ENCODE results near the gene SERF2.
"Not testable (repeated sequence)": the region's sequence is repeated elsewhere in the genome, so short reads cannot be mapped to it uniquely, and the experiment has no call there.

The SERF2 gene

DNA sequence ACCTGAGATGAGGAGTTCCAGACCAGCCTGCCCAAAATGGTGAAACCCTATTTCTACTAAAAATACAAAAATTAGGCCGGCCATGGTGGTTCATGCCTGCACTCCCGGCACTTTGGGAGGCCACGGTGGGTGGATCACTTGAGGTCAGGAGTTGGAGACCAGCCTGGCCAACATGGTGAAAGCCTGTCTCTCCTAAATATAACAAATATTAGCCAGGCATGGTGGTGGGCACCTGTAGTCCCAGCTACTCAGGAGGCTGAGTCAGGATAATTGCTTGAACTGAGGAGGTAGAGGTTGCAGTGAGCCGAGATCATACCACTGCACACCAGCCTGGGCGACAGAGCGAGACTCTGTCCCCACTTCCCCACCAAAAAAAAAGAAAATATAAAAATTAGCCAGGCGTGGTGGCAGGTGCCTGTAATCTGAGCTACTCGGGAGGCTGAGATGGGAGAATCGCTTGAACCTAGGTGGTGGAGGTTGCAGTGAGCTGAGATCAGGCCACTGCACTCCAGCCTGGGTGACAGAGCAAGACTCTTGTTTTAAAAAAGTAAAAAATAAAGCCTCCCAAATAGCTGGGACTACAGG, 38.7 kb downstream of the SERF2 start:
- not testable (repeated sequence) for DNase-seq

GRCh38 chr15:43831519-43832052, 39.5 kb downstream of the SERF2 start:
- DNase-seq = not testable (repeated sequence)

- not testable (repeated sequence) for DNase-seq
Measured at GRCh38 chr15:43832485-43832884, 40.4 kb downstream of the SERF2 start.

DNA sequence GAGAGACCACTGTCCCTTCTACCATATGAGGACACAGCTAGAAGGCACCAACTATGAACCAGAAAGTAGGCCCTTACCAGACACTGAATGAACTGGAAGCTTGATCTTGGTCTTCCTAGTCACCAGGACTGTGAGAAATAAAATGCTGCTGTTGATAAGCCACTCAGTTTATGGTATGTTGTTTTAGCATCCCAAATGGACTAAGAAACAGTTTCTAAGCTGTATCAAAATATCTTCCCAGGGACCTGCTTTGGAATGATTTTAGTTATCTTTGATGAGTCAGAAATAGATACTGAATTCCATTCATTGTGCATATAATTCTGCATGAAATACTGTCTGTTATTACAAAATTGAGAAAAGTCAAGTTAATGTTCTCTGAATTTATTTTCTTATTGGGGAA, 53.3 kb downstream of the SERF2 start:
- DNase-seq = no peak

All from stimulated activated CD4-positive, alpha-beta T cell treated with anti-CD3 and anti-CD28 coated beads, Interleukin-15, amount 100 ng/mL, for 24 hours (primary cell).